ENCODE measurements around the gene MED7. TPM values are rescaled to one million over a fixed set of nuclear protein-coding genes. Genes with fewer than 3 reads are reported as not detected.

Gene MED7
- total RNA-seq, 1 donor from 2014 or later, result 16.1 TPM

DNA sequence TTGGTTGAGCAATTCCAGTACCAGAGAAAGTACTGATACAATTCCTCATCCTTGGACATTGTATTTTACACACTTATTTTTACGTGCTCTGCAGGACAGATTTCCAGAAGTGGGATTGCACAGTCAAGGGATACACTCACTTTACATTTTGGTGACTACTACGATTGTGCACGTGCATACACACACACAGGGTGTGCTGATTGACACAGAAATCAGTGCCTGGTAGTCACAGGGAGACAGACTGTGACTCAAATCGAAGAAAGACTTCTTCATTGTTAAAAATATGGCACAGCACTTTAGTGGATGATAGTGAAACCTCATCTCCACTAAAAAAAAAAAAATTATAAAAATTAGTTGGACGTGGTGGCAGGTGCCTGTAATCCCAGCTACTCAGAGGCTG, 21.9 kb upstream of the MED7 start:
- Mint-ChIP-seq H3K27me3 (no peaks in the 10 kb centered on the region), H3K9me3 (peaks cover under 1% of the 10 kb centered on the region), H3K36me3 (ENCODE audit: low read depth) (no peaks in the 10 kb centered on the region), H3K4me1 (peaks cover 6% of the 10 kb centered on the region), H3K27ac (no peak overlapping the region), H3K4me3 (no peak overlapping the region)
- no peak for TF ChIP-seq CTCF (IDR thresholded peaks at IDR 0.05)
- ChIA-PET CTCF (interaction anchor here (1.0 kb wide), 1 partner anchor 164 kb away, joined by 3 read pairs; no protein-coding TSS in a partner anchor), POLR2A (no interaction called here)
- DNase-seq (no peak), ATAC-seq (ENCODE audit: low read depth) (no peak)
- intact Hi-C loops (cut with micrococcal nuclease), result no loop called here

DNA sequence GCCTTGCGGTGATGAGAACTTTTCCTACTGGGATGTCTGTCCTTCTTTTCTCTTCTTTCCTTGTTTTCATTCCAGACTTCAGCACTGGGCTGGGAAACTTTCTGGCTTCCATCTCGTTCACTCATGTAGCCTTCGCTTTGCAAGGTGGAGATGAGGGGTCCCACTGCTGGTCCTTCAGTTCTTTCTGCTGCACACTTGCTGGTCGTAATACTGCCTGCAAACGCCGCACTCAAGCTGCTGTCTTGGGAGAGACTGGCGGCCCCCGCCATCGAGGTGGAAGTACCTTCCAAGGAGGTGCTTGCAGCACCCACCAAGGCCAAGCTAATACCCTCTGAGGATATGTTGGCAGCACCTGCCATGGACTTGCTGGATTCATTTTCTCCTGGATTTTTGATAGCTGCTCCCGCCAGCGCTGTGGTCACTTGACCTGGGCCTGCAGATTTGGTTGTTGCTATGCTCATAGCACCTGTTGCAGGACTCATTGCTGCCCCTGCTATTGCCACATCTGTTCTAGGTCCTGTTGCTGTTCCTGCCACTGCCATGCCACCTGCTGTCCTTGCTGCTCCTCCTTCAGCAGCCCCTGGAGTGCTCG, 20.4 kb upstream of the MED7 start:
- intact Hi-C loops (cut with micrococcal nuclease), result no loop called here
- ChIA-PET CTCF (interaction anchor here (1.5 kb wide), 1 partner anchor 13 kb away, joined by 3 read pairs; no protein-coding TSS in a partner anchor), POLR2A (no interaction called here)
- ATAC-seq (ENCODE audit: low read depth) (no peak), DNase-seq (no peak)
- H3K9me3 Mint-ChIP-seq, result no peaks in the 10 kb centered on the region
- no peak overlapping the region for H3K27ac Mint-ChIP-seq
- no peak overlapping the region for H3K4me3 Mint-ChIP-seq
- H3K27me3 Mint-ChIP-seq, result no peaks in the 10 kb centered on the region
- H3K36me3 Mint-ChIP-seq (ENCODE audit: low read depth), result no peaks in the 10 kb centered on the region
- H3K4me1 Mint-ChIP-seq, result peaks cover 6% of the 10 kb centered on the region
- TF ChIP-seq CTCF (IDR thresholded peaks at IDR 0.05), result no peak

GRCh38 chr5:157161996-157162395, 19.3 kb upstream of the MED7 start:
- ATAC-seq (ENCODE audit: low read depth) (no peak), DNase-seq (no peak)
- Mint-ChIP-seq H3K9me3 (no peaks in the 10 kb centered on the region), H3K27ac (no peak overlapping the region), H3K36me3 (ENCODE audit: low read depth) (no peaks in the 10 kb centered on the region), H3K4me3 (no peak overlapping the region), H3K4me1 (no peaks in the 10 kb centered on the region), H3K27me3 (no peaks in the 10 kb centered on the region)
- ChIA-PET POLR2A (interaction anchor here (0.7 kb wide), 1 partner anchor 10 kb away, joined by 3 read pairs; no protein-coding TSS in a partner anchor), CTCF (interaction anchor here (1.5 kb wide), 1 partner anchor 12 kb away, joined by 3 read pairs; no protein-coding TSS in a partner anchor)
- intact Hi-C loops (cut with micrococcal nuclease), result no loop called here
- TF ChIP-seq CTCF (IDR thresholded peaks at IDR 0.05), result no peak

- ATAC-seq (ENCODE audit: low read depth) (no peak), DNase-seq (no peak)
- H3K4me1 Mint-ChIP-seq, result no peaks in the 10 kb centered on the region
These were observed 17.3 kb upstream of the MED7 start for GRCh38 chr5:157160001-157160400.

More at GRCh38 chr5:157160001-157160400, 17.3 kb upstream of the MED7 start:
- intact Hi-C loops (cut with micrococcal nuclease), result no loop called here
- Mint-ChIP-seq H3K9me3 (no peaks in the 10 kb centered on the region), H3K27me3 (no peaks in the 10 kb centered on the region), H3K36me3 (ENCODE audit: low read depth) (no peaks in the 10 kb centered on the region), H3K27ac (no peak overlapping the region), H3K4me3 (no peak overlapping the region)
- CTCF ChIA-PET, result interaction anchor here (1.0 kb wide), 1 partner anchor 11 kb away, joined by 3 read pairs; no protein-coding TSS in a partner anchor
- POLR2A ChIA-PET, result no interaction called here
- TF ChIP-seq CTCF (IDR thresholded peaks at IDR 0.05), result no peak
